ENCODE measurements around the gene HADH.
"Not testable (repeated sequence)": the region's sequence is repeated elsewhere in the genome, so short reads cannot be mapped to it uniquely, and the experiment has no call there.

Gene HADH

GRCh38 chr4:107989537-107990386 lies at the start of gene HADH:
Gene HADH, plus strand, starts transcription at chr4:107989889. Its CDS starts 44 bp downstream, at chr4:107989933.
- peak; percentile 91 for DNase-seq

- DNase-seq = no peak
These were observed 43.9 kb upstream of the HADH start for GRCh38 chr4:107945809-107946208.

- DNase-seq = no peak
These were observed 38.7 kb upstream of the HADH start for GRCh38 chr4:107950746-107951540.

- DNase-seq = no peak
These were observed 38.1 kb upstream of the HADH start for GRCh38 chr4:107951551-107951950.

GRCh38 chr4:107956011-107956410 lies 33.7 kb upstream of the HADH start:
- no peak for DNase-seq

GRCh38 chr4:107966903-107967302 lies 22.8 kb upstream of the HADH start:
- DNase-seq = no peak

DNA sequence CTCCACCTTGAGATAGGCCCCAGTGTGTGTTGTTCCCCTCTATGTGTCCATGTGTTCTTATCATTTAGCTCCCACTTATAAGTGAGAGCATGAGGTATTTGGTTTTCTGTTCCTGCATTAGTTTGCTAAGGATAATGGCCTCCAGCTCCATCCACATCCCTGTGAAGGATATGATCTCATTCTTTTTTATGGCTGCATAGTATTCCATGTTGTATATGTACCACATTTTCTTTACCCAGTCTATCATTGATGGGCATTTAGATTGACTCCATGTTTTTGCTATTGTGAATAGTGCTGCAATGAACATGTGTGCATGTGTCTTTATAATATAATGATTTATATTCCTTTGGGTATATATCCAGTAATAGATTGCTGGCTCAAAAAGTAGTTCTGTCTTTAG lies 22.2 kb upstream of the HADH start:
- not testable (repeated sequence) for DNase-seq

DNA sequence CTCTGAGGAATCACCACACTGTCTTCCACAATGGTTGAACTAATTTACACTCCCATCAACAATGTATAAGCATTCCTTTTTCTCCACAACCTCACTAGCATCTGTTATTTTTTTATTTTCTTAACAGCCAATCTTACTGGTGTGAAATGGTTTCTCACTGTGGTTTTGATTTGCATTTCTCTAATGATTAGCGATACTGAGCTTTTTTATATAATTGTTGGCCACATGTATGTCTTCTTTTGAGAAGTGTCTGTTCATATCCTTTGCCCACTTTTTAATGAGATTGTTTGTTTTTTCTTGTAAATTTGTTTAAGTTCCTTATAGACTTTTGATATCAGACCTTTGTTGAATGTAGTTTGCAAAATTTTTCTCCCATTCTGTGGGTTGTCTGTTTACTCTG lies 21.8 kb upstream of the HADH start:
- not testable (repeated sequence) for DNase-seq

DNA sequence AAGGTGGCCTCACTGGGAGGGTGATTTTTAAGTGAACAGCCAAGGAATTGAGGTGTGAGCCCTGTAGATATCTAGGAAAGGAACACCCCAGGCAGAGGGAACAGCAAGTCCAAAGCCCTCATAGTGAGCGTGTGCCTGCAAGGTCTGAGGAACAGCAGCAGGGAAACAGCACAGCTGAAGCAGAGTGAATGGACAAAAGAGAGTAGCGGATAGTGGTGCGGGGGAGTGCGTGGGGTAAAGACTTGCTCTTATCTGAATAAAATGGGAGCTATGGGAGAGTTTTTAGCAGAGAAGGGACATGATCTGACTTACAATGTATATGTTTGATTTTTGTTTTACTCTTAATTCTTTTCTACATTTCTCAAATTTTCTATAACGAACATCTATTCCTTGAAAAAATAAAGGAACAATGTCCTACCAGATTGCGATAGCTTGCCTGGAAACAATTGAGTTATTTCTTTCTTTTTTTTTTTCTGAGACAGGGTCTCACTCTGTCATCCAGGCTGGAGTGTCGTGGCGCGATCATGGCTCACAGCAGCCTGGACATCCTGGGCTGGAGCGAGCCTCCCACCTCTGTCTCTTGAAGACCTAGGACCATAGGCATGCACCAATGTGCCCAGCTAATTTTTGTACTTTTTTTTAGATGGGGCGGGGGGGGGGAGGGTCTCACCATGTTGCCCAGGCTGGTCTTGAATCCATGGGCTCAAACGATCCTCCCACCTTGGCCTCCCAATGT lies 19.5 kb upstream of the HADH start:
- DNase-seq = no peak

DNA sequence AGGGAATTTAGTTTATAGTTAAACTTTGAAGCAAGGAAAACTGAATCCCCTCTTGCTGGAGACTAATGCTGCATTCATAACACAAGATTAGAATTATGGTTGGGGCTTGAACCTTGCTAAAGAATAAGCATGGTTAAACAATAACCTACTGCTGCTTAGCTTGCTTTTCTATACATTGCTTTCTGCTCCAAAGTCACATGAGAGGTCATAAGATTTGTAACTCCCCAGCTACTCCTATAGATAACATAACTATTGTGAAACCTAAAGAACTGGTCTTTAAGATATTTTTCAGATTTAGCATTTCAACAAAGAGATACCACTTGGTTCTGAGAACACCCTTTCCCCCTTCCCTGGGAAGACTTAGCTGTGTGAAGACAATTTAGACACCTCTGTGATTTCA lies 17.1 kb upstream of the HADH start:
- DNase-seq = no peak

DNA sequence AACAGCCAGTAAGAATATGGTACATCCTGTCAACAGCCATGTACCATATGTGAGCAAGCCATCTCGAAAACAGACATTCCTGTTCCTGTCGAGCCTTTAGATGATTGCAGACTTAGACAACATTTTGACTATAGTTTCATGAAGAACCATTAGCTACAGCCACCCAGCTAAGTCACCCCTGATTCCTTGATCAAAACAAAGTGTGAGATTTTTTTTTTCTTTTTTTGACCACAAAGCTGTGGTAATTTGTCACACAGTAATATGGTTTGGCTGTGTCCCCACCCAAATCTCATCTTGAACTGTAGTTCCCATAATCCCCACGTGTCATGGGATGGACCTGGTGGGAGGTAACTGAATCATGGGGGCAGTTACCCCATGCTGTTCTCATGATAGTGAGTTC lies 15.2 kb upstream of the HADH start:
- no peak for DNase-seq

- DNase-seq = no peak
These were observed 12.2 kb upstream of the HADH start for GRCh38 chr4:107977482-107977881.

DNA sequence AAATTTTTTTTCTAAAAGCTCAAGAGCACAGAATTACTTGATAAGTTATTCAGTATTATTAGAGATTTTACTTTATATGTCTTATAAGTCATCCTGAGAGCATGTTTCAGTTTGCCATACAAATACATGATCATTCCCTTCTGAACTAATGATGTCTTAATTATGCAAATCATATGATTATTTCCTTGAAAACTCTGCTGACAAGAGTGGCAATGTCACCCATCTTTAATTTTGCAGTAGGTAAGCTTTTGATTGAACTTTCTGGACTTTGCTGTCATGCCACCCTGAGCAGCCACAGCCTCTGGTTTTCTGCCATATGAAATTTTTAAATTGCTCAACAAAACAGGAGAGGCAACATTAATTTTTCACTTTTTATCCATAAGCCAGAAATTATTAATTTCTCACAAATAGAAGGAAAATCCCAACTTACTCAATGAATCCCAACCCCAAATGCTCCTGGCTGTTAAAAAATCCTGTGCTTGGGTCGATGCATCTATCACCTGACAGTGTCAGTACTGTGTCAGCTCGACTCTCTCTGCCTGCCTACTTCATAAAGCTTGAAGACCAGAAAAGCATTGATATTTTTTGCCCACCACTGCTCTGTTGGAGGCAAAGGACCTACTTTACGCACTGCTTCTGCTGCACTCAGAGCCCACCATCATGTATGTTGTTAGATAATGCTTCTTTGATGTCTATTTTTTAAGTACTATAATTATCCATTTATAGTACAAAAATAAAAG lies 11.6 kb upstream of the HADH start:
- no peak for DNase-seq

DNA sequence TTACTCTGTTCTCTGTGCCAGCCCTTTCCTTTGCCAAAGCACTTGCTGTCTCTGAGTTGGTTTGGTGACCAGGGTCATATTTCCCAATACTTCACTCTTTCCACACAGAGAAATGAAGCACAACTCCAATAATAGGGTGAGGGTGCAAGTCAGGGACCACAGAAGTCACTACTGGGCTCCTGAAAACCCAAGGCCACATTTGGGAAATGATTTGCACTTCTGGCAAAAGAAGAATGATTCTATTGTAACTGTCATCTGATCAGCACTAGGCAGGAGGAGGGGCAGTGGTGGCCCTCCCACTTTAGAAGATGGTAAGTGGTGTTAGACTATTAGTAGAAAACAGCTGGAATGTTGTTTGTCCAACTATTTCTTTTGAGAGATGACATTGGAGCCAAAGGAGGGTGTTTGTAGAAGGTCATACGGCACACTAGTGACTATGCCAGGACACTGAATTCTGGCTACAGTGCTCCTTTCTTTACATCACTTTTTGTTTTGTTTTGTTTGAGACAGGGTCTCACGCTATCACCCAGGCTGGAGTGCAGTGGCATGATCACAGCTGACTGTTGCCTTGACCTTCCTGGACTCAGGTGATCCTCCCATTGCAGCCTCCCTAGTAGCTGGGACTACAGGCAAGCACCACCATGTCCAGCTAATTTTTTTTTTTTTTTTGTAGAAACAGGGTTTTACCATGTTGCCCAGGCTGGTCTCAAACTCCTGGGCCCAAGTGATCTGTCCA lies 10.8 kb upstream of the HADH start:
- no peak for DNase-seq

GRCh38 chr4:107987916-107988762 lies 1.6 kb upstream of the HADH start:
- no peak for DNase-seq

DNA sequence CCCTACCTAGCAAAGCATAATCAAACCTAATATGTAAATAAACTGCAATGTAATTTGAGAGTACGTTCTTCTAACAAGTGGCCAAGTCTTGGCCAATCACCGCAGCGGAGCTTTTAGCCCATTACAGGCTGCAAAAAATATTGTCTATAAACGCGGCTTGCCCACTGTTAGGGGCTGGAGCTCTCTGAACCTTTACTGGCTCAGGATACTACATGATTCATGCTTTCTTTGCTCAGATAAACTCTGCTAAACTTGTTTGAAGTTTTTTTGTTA lies 990 bp upstream of the HADH start:
- DNase-seq = no peak

GRCh38 chr4:107989162-107989536 lies 540 bp upstream of the HADH start:
- no peak for DNase-seq

GRCh38 chr4:107991945-107992630 lies 2.4 kb downstream of the HADH start:
- DNase-seq = no peak

DNA sequence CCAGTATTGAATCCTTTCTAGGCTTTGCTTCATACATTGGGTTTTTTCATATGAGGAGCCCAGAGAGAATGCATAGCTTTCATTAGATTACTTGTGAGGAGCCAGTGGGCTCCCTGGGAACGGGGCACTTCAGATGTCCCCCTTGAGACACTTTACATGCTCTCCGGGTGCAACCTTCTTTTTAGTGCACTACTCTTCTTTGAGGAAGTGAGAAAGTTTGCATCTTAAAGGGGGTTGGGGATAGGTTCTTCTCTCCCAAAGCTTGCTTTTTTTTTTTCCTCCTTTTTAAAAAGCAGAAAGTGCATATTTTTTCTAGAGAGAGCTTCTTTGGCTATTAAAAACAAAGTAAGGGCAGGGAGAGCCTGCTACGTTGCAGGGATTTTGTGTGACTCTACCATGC lies 4.3 kb downstream of the HADH start:
- no peak for DNase-seq

DNA sequence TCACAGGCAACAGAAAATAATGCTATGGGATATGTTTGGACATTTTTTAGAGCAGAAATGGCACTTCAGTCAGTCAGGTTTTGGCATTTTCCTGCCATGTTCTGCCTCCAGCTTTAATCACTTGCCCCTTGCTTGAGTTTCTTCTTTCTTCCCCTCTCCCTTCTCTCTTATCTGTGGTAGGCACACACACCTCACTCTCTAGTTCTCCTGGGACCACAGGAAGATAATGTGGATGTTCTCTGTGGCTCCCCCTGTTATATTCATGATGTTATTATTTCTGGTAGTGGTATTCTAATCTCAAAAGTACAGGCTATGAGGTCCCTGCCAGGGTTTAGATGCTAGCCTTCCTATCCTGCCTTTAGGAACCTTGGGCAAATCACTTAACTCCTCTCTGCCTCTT lies 5.2 kb downstream of the HADH start:
- DNase-seq = no peak

Measured in activated T-cell treated with anti-CD3 and anti-CD28 coated beads for 4 hours (primary cell).